Raji (cell line): ENCODE results near the gene SDE2.

Source experiments
- POLR2A ChIP-seq: IDR thresholded peaks from 2 replicates; pipeline ENCODE4 v1.6.1; 2011; ENCODE audit warnings: low read depth, low read length, control low read depth; ENCODE audit not compliant: insufficient read depth

SDE2 gene

DNA sequence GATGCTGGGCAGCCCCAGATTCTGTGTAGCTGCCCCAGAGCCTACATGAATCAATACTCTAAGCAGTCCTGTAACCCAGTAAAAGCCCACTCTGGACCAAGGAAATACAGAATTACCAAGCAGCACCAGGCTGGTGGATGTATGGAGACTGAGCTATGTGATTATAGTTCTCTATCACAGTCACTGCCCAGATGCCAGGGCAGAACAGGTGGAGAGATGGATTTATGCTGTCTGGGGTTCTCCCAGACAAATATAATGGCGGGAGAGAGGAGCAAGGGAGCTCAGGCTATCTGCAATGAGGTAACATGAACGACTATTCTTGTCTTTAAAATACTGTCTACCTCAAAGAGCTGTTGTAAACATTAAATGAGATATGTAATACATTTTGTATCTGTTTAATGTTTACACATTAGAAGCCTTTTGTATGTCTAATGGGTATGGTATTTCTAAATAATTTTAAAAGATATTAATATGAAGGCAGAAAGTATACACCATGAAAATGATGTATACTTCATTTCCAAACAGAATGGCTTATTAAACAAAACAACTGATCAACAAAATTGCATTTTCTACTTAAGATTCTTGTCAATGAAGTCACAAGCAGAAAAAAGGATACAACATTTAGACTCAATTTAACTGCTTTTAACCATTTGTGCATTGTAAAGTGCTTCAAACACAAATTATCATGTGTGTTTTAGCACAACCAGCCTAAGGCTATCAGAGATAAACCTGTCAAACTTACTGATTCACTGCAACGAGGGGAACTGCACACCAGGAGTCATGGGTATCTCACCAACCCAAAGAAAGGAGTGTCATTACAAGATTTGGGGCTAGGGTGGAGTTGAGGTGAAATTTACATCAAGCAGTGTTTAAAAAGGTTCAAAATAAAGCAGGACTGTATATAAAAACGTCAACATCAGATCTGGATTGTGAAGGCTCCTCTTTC is 3.0 kb downstream of the SDE2 start:
- no peak for TF ChIP-seq POLR2A

DNA sequence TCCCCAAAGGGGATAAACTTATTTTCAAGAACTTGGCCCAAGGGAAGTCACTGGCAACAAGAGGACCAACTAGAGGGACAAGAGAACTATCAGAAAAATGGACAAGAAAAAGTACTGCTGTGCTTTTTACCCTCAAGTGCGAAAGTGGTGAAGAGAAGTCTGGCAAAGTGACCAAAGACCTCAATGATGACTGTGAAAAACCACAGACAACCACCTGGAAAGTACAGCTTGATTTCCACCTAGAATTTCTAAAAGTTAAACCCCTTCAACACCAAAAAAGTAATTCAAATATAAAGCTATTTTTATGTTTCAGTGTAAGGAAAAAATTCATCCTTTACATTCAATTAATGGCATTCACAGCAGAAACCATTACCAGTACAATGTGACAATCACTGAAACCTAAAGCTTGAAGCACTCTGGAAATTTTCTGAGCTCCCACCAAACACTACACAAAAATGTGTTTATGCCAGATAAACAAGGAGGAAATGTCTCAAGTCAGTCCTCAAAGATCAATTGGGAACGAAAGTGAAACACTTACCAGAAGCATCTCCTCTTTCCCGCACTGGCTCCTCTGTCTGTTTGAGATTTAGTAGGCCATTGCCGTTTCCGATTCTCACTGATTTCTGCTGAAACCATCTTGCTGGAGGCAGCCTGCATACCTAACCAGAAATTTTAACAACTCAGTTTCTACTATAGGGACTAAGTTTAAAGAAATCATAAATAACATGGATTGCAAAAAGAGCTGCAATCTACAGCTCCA is 8.3 kb downstream of the SDE2 start:
- TF ChIP-seq POLR2A: no peak

GRCh38 chr1:225987491-225988316 is 11.4 kb downstream of the SDE2 start:
- no peak for TF ChIP-seq POLR2A

DNA sequence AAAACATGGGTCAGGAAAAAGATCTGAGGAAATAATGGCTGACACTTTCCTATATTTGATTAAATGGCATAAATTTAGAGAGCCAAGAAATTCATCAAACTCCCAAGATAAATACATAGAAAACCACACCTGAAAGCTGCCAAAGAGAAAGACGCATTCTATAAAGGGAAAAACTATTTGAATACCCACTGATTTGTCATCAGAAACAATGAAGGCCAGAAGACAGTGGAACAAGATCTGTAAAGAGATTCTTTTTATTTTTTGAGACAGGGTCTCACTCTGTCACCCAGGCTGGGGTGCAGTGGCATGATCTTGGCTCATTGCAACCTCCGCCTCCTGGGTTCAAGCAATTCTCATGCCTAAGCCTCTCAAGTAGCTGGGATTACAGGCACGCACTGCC is 17.4 kb downstream of the SDE2 start:
- no peak for TF ChIP-seq POLR2A

GRCh38 chr1:225980005-225980836 is 18.9 kb downstream of the SDE2 start:
- TF ChIP-seq POLR2A: no peak

- no peak for TF ChIP-seq POLR2A
These were observed 19.7 kb downstream of the SDE2 start for GRCh38 chr1:225979421-225979820.

- TF ChIP-seq POLR2A: 0 out of 2 replicates have a peak, but pooled peaks have one; percentile 20
These were observed 21.0 kb downstream of the SDE2 start for GRCh38 chr1:225977937-225978748.

DNA sequence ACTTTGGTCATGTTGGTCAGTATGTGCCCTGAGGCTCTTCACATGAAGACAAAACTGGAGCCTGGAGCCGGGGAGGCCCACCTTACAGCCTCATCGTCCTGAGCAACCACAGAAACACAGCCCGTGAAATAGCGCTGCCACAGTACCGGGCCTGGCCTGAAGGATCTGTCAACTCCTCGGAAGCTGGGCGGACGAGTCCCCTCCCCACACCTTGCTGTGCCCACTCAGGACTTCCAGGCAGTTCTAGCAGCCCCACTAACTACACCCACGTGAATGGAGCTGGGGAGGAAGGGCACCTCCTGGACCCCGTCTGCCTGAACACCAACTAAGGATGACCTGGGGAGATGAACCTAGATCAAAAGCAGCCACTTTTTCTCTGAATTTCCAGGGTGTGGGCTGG is 24.7 kb downstream of the SDE2 start:
- no peak for TF ChIP-seq POLR2A

DNA sequence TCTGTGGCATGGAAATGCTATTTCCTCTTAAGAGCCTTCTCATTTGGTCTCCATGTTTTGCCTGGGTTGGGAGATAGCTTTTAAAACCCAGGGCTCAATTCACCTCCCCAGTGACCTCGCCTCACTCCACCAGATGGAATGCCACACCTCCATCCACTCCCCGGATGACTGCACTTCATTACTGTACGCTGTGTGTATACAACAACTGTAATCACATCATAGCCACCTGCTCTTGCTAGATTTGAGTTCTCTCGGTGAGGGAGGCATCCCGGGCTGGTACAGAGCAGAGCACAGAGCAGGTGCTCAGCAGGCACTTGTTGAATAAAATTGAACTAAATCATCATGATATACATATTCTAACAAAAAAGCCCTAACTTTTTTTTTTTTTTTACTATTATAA is 26.0 kb downstream of the SDE2 start:
- no peak for TF ChIP-seq POLR2A

- no peak for TF ChIP-seq POLR2A
These were observed 26.6 kb downstream of the SDE2 start for GRCh38 chr1:225972344-225973152.

GRCh38 chr1:225965231-225965630 is 33.9 kb downstream of the SDE2 start:
- TF ChIP-seq POLR2A: no peak

DNA sequence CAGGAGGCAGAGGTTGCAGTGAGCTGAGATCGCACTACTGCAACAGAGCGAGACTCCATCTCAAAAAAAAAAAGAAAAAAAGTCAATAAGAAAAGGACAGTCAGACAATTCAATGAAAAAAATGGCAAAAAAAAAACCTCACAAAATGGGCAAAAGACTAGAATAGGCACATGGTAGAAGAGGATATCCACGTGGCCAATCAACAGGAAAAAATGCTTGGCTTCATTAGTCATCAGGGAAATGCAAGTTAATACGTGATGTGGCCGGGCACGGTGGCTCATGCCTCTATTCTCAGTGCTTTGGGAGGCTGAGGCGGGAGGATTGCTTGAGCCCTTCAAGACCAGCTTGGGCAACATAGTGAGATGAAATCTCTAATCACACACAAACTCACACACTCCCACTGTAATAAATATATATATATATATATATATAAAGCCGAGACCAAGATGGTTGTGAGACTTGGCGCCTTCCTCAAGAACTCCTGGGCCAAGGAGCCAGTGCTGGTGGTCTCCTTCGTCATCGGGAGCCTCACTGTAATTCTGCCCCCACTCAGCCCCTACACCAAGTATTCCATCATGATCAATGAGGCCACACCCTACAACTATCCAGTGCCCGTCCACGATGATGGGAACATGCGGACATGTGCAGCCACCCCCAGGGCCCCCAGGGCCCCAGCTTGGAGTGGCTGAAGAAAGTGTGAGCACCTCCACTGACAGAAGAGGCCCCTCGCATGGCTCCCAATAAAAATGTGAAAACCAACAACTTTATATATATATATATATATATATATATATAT is 35.2 kb downstream of the SDE2 start:
- TF ChIP-seq POLR2A: no peak

- no peak for TF ChIP-seq POLR2A
These were observed 36.6 kb downstream of the SDE2 start for GRCh38 chr1:225962440-225962975.
